ENCODE measurements around the gene EFHD2.

Gene EFHD2

DNA sequence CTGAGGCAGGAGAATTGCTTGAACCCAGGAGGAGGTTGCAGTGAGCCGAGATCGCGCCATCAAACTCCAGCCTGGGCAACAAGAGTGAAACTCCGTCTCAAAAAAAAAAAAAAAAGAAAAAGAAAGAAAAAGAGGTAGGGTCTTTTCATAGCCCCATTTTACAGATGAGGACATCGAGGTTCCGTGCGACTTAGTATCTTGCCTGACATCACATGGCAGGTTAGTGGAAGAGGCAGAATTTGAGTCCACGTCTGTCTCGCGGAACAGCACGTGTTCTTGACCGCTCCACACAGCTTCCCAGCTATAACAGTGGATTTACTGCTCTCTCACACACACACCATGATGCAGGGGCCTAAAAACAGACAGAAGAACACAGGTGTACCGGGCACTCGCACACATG is 29.6 kb downstream of the EFHD2 start:
- H3K27ac Mint-ChIP-seq, result no peak overlapping the region
- H3K9me3 Mint-ChIP-seq, result no peaks in the 10 kb centered on the region
- no peak overlapping the region for H3K4me3 Mint-ChIP-seq
- H3K27me3 Mint-ChIP-seq, result peaks cover 0 to 26% of the 10 kb centered on the region in 2 donors
- ATAC-seq (replicated peaks) (no peak), DNase-seq (no peak)
- H3K36me3 Mint-ChIP-seq, result no peaks in the 10 kb centered on the region
- no peaks in the 10 kb centered on the region for H3K4me1 Mint-ChIP-seq

GRCh38 chr1:15440357-15440756 is 30.7 kb downstream of the EFHD2 start:
- ATAC-seq (replicated peaks) (no peak), DNase-seq (no peak)
- Mint-ChIP-seq H3K36me3 (no peaks in the 10 kb centered on the region), H3K4me1 (peaks cover 0 to 2% of the 10 kb centered on the region in 2 donors), H3K27me3 (peaks cover 5 to 37% of the 10 kb centered on the region in 2 donors), H3K9me3 (no peaks in the 10 kb centered on the region), H3K27ac (no peak overlapping the region), H3K4me3 (no peak overlapping the region)

GRCh38 chr1:15441247-15441646 is 31.6 kb downstream of the EFHD2 start:
- H3K27me3 Mint-ChIP-seq, result peaks cover 13 to 45% of the 10 kb centered on the region in 2 donors

DNA sequence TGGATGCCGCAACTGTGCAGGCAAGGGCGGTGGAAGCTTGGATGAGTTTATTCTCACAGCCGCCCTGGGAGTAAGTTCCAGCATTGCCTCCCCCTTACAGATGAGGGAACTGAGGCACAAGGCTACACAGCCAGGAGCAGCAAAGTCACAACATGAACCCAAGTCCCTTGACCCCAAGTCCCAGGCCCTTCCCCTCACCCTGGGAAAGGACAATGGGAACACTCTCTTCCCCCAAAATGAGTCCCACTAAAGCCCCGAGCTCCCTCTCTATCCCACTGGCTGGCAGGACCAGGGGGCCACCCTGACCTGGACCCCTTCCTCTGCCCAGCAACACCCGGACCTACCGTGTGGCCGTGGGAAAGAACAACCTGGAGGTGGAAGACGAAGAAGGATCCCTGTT is 32.4 kb downstream of the EFHD2 start:
- no peaks in the 10 kb centered on the region for H3K9me3 Mint-ChIP-seq
- no peak for ATAC-seq (replicated peaks)

More at GRCh38 chr1:15441247-15441646, 31.6 kb downstream of the EFHD2 start:
- H3K27ac Mint-ChIP-seq, result no peak overlapping the region
- no peak for DNase-seq
- H3K4me1 Mint-ChIP-seq, result peaks cover 0 to 5% of the 10 kb centered on the region in 2 donors
- no peak for ATAC-seq (replicated peaks)
- H3K4me3 Mint-ChIP-seq, result no peak overlapping the region
- no peaks in the 10 kb centered on the region for H3K9me3 Mint-ChIP-seq
- no peaks in the 10 kb centered on the region for H3K36me3 Mint-ChIP-seq

DNA sequence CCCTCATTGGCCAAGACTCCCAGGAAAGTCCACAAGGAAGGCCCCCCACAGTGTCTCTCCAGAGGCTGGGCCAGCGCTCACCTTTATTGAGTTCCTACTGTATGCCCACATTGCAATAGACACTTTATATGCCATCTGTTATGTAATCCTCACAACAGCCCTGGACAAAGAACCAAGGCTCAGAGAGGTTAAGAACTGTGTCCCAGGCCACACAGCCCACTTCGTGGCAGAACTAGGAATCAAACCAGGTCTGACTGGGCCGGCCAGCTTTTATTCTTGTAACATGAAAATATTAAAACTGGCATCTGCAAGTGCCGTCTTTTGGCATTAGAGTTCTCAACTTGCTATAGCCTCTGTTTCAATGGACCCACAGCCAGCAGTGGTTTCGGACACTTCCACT is 33.1 kb downstream of the EFHD2 start:
- Mint-ChIP-seq H3K4me1 (peaks cover 0 to 5% of the 10 kb centered on the region in 2 donors), H3K27me3 (peaks cover 17 to 61% of the 10 kb centered on the region in 2 donors), H3K27ac (no peak overlapping the region), H3K36me3 (no peaks in the 10 kb centered on the region), H3K4me3 (no peak overlapping the region), H3K9me3 (no peaks in the 10 kb centered on the region)
- DNase-seq (no peak), ATAC-seq (replicated peaks) (no peak)

More for the DNA sequence above, 32.4 kb downstream of the EFHD2 start:
- H3K36me3 Mint-ChIP-seq, result no peaks in the 10 kb centered on the region
- no peak overlapping the region for H3K27ac Mint-ChIP-seq
- H3K27me3 Mint-ChIP-seq, result peaks cover 14 to 54% of the 10 kb centered on the region in 2 donors
- no peak for DNase-seq
- peaks cover 0 to 5% of the 10 kb centered on the region in 2 donors for H3K4me1 Mint-ChIP-seq
- no peak overlapping the region for H3K4me3 Mint-ChIP-seq

GRCh38 chr1:15443281-15443680 is 33.6 kb downstream of the EFHD2 start:
- Mint-ChIP-seq H3K27ac (no peak overlapping the region), H3K27me3 (peaks cover 17 to 62% of the 10 kb centered on the region in 2 donors), H3K9me3 (no peaks in the 10 kb centered on the region), H3K4me1 (peaks cover 0 to 5% of the 10 kb centered on the region in 2 donors), H3K36me3 (no peaks in the 10 kb centered on the region), H3K4me3 (no peak overlapping the region)
- ATAC-seq (replicated peaks), result no peak
- no peak for DNase-seq

GRCh38 chr1:15444468-15445389 is 35.0 kb downstream of the EFHD2 start:
- Mint-ChIP-seq H3K9me3 (no peaks in the 10 kb centered on the region), H3K27me3 (peaks cover 17 to 62% of the 10 kb centered on the region in 2 donors), H3K4me1 (peaks cover 0 to 5% of the 10 kb centered on the region in 2 donors), H3K36me3 (no peaks in the 10 kb centered on the region), H3K4me3 (no peak overlapping the region), H3K27ac (no peak overlapping the region)
- no peak for DNase-seq
- no peak for ATAC-seq (replicated peaks)

DNA sequence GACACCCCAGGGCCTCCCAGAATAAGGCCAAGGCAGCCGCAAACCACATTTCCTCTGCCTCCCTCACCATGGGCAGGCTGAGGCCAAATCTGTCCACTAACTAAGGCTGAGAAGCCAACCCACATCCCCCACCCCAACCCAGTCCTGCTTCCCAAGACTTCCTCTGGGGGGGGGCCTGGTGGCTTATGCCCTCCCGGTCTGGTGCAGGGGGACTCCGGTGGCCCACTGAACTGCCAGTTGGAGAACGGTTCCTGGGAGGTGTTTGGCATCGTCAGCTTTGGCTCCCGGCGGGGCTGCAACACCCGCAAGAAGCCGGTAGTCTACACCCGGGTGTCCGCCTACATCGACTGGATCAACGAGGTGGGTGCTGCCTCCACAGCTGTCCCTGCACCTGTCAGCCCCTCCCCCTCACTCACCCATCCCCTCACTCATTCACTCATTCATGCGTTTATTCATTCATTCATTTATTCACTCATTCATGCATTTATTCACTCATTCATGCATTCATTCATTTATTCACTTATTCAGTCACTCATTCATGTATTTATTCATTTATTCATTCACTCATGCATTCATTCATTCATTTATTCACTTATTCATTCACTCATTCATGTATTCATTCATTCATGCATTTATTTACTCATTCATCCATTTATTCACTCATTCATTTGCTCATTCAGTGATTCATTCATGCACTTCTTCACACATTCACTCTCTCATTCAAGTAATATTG is 35.9 kb downstream of the EFHD2 start:
- Mint-ChIP-seq H3K4me1 (peaks cover 0 to 5% of the 10 kb centered on the region in 2 donors), H3K4me3 (no peak overlapping the region), H3K27ac (no peak overlapping the region), H3K36me3 (no peaks in the 10 kb centered on the region), H3K9me3 (no peaks in the 10 kb centered on the region), H3K27me3 (peaks cover 17 to 62% of the 10 kb centered on the region in 2 donors)
- no peak for ATAC-seq (replicated peaks)
- no peak for DNase-seq

GRCh38 chr1:15446212-15446611 is 36.5 kb downstream of the EFHD2 start:
- ATAC-seq (replicated peaks) (no peak), DNase-seq (no peak)
- H3K9me3 Mint-ChIP-seq, result no peaks in the 10 kb centered on the region
- peaks cover 0 to 5% of the 10 kb centered on the region in 2 donors for H3K4me1 Mint-ChIP-seq
- no peaks in the 10 kb centered on the region for H3K36me3 Mint-ChIP-seq
- peaks cover 17 to 59% of the 10 kb centered on the region in 2 donors for H3K27me3 Mint-ChIP-seq
- H3K27ac Mint-ChIP-seq, result no peak overlapping the region
- H3K4me3 Mint-ChIP-seq, result no peak overlapping the region

- no peak overlapping the region for H3K27ac Mint-ChIP-seq
- DNase-seq (no peak), ATAC-seq (replicated peaks) (no peak)
- no peaks in the 10 kb centered on the region for H3K36me3 Mint-ChIP-seq
- H3K4me3 Mint-ChIP-seq, result no peak overlapping the region
- H3K9me3 Mint-ChIP-seq, result no peaks in the 10 kb centered on the region
- H3K27me3 Mint-ChIP-seq, result peaks cover 17 to 39% of the 10 kb centered on the region in 2 donors
- H3K4me1 Mint-ChIP-seq, result peaks cover 0 to 5% of the 10 kb centered on the region in 2 donors
These were observed 39.3 kb downstream of the EFHD2 start for GRCh38 chr1:15448877-15449462.

- H3K9me3 Mint-ChIP-seq, result no peaks in the 10 kb centered on the region
- no peak for ATAC-seq (replicated peaks)
- H3K36me3 Mint-ChIP-seq, result no peaks in the 10 kb centered on the region
- H3K4me1 Mint-ChIP-seq, result peaks cover 0 to 5% of the 10 kb centered on the region in 2 donors
- H3K4me3 Mint-ChIP-seq, result no peak overlapping the region
- no peak overlapping the region for H3K27ac Mint-ChIP-seq
- peaks cover 17 to 33% of the 10 kb centered on the region in 2 donors for H3K27me3 Mint-ChIP-seq
- DNase-seq, result no peak
These were observed 39.9 kb downstream of the EFHD2 start for GRCh38 chr1:15449567-15449966.

- DNase-seq (no peak), ATAC-seq (replicated peaks) (no peak)
- no peaks in the 10 kb centered on the region for H3K4me1 Mint-ChIP-seq
- H3K9me3 Mint-ChIP-seq, result no peaks in the 10 kb centered on the region
- no peak overlapping the region for H3K4me3 Mint-ChIP-seq
- H3K27ac Mint-ChIP-seq, result no peak overlapping the region
- H3K27me3 Mint-ChIP-seq, result peaks cover 6 to 25% of the 10 kb centered on the region in 2 donors
- no peaks in the 10 kb centered on the region for H3K36me3 Mint-ChIP-seq
These were observed 41.5 kb downstream of the EFHD2 start for GRCh38 chr1:15451014-15451722.

- no peak overlapping the region for H3K4me3 Mint-ChIP-seq
- peaks cover 8 to 25% of the 10 kb centered on the region in 2 donors for H3K27me3 Mint-ChIP-seq
- no peak for DNase-seq
- H3K9me3 Mint-ChIP-seq, result no peaks in the 10 kb centered on the region
- no peak for ATAC-seq (replicated peaks)
- no peak overlapping the region for H3K27ac Mint-ChIP-seq
- no peaks in the 10 kb centered on the region for H3K36me3 Mint-ChIP-seq
- H3K4me1 Mint-ChIP-seq, result no peaks in the 10 kb centered on the region
These were observed 42.5 kb downstream of the EFHD2 start for GRCh38 chr1:15452216-15452615.

Measured in stimulated activated naive B cell treated with anti-CD40 and anti-IgM and Interleukin-4, amounts not matched to agents 10 μg/mL and 1 μg/mL and 100 μg/mL, for 72 hours (primary cell).